ENCODE results near the gene SAXO1. TPM values are rescaled to one million over a fixed set of nuclear protein-coding genes. Genes with fewer than 3 reads are reported as not detected.

Gene SAXO1
- polyA plus RNA-seq, 3 donors: 0.17 to 0.24 (median 0.22) TPM

GRCh38 chr9:18888290-18888689 is 144.7 kb downstream of the SAXO1 start:
- no peak for DNase-seq (ENCODE audit: low read depth in 3 of 3, low spot score in 2 of 3)

DNA sequence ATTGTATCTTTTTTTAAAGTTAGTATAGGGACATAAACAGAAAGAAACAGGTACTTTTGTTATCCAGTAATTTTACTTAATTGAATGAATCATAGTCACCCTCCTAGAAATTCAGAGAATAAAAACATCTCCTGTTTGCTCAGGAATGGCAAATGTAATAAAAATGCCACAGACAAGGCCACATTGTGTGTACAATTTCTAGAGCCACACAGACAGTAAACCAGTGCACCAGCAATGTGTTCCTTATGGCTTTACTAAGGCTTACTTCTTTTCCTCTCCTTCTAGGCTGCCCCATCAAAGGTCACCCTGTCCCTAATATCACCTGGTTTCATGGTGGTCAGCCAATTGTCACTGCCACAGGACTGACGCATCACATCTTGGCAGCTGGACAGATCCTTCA is 145.5 kb downstream of the SAXO1 start:
- DNase-seq (ENCODE audit: low read depth in 3 of 3, low spot score in 2 of 3): no peak

DNA sequence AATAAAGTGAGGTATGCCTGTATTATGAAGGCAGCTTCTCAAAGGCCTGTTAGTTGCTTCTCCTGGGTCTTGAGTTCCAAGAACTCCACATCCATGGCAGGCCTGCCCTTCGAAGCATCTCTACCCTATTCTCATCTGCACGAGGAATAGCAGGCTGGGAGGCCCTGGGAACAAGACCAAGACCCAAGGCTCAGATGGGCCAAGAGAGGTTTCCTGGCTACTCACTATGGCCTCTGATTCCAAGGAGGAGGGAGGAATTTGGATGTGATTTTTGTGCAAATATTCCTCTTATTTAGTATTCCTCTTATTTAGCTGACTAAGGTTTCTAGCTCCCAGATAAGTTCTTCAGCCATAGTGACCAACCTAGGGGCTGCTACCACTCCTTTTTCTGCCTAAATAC is 151.3 kb downstream of the SAXO1 start:
- DNase-seq (ENCODE audit: low read depth in 3 of 3, low spot score in 2 of 3): no peak

DNA sequence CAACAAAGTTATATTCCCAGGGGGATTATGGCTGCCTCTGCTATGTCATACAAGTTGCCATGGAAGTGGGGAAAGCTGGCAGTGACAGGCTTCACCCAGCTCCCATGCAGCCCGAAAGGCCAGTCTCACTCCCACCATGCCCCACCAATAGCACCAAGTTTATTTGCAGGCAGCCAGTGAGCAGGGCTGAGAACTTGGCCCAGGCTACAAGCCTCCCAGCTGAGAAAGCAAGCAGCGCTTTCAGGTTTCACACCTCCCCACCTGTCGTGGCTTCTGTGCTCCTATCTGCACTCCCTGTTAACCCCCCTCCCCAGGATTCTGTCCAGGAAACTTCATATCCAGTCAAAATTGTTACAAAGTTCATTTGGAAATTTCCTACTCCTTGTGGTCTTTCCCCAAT is 155.0 kb downstream of the SAXO1 start:
- no peak for DNase-seq (ENCODE audit: low read depth in 3 of 3, low spot score in 2 of 3)

Other genes with a start within 250 kb of the SAXO1 start
- gene RRAGA, start 16.2 kb upstream of the SAXO1 start, polyA plus RNA-seq (ENCODE audit: insufficient read length in 3 of 3): 100 to 1,000 TPM; 107 to 121 (median 120) TPM
- 10 to 100 TPM; 18.3 to 22.5 (median 18.5) TPM for gene HAUS6, start 69.7 kb upstream of the SAXO1 start, polyA plus RNA-seq (ENCODE audit: insufficient read length in 3 of 3)
- 100 to 1,000 TPM; 102 to 118 (median 106) TPM for gene PLIN2, start 94.3 kb upstream of the SAXO1 start, polyA plus RNA-seq (ENCODE audit: insufficient read length in 3 of 3)
- gene DENND4C, start 197.5 kb upstream of the SAXO1 start, polyA plus RNA-seq (ENCODE audit: insufficient read length in 3 of 3): 10 to 100 TPM; 45.4 to 50.2 (median 46.8) TPM